Measurements from ENCODE around the gene AKIRIN1. TPM values are rescaled to one million over a fixed set of nuclear protein-coding genes. Genes with fewer than 3 reads are reported as not detected.
"Not testable (repeated sequence)": the region's sequence is repeated elsewhere in the genome, so short reads cannot be mapped to it uniquely, and the experiment has no call there.

Gene AKIRIN1
- polyA plus RNA-seq, 1 of the 3 experiments (the other 2 are of a cell fraction): 37.0 TPM

- WGBS (ENCODE audit: low lambda C conversion rate): 100% methylated on average over 3 of the region's 4 CpGs
- no peaks in the 10 kb centered on the region for H3K9me2 ChIP-seq
- no peak for DNase-seq
- ChIA-PET CTCF (no interaction called here), POLR2A (no interaction called here)
- H3K4me2 ChIP-seq: no peak overlapping the region
- H3K9ac ChIP-seq: no peak overlapping the region
- no peak overlapping the region for H2AFZ ChIP-seq (ENCODE audit: low read depth)
- 0 out of 4 replicates have a peak, but pooled peaks cover 0 to 11% of the 10 kb centered on the region in 2 experiments for H3K4me1 ChIP-seq (ENCODE audit: control insufficient read depth in 1 of 2, insufficient read depth in 2 of 2, low read depth in 1 of 2, low read length in 1 of 2)
- peaks cover 16% of the 10 kb centered on the region for H3F3A ChIP-seq (replicated peaks; ENCODE audit: insufficient read depth)
- H4K20me1 ChIP-seq (ENCODE audit: insufficient read depth): no peaks in the 10 kb centered on the region
- no peaks in the 10 kb centered on the region for H3K36me3 ChIP-seq (replicated peaks in 1 of 2; ENCODE audit: control insufficient read depth in 1 of 2, insufficient read depth in 2 of 2, low read length in 1 of 2)
- H3K27ac ChIP-seq (ENCODE audit: low read depth in 2 of 2, low read length in 1 of 2): no peak overlapping the region
- H3K79me2 ChIP-seq (ENCODE audit: insufficient read depth): no peaks in the 10 kb centered on the region
- no peaks in the 10 kb centered on the region for H3K27me3 ChIP-seq (ENCODE audit: insufficient read depth)
- H3K9me3 ChIP-seq: no peaks in the 10 kb centered on the region
- TF ChIP-seq ELF1 (IDR thresholded peaks at IDR 0.05) (no peak), FOXJ3 (CRISPR knock-in tag; IDR thresholded peaks at IDR 0.05) (no peak), GABPA (IDR thresholded peaks at IDR 0.05; ENCODE audit: low read depth) (no peak), GATA2 (CRISPR knock-in tag; IDR thresholded peaks at IDR 0.05) (no peak)
- H3K4me3 ChIP-seq (ENCODE audit: low read depth in 2 of 2, low read length in 1 of 2): no peak overlapping the region
Observed at GRCh38 chr1:39050001-39050400, 58.9 kb downstream of the AKIRIN1 start.

GRCh38 chr1:39051193-39051850, 60.2 kb downstream of the AKIRIN1 start:
- 0 out of 4 replicates have a peak, but pooled peaks cover 0 to 11% of the 10 kb centered on the region in 2 experiments for H3K4me1 ChIP-seq (ENCODE audit: control insufficient read depth in 1 of 2, insufficient read depth in 2 of 2, low read depth in 1 of 2, low read length in 1 of 2)
- not testable (repeated sequence) for H3K9ac ChIP-seq; H3K9me2 ChIP-seq; H3K4me3 ChIP-seq (ENCODE audit: low read depth in 2 of 2, low read length in 1 of 2); H3K4me2 ChIP-seq; H4K20me1 ChIP-seq (ENCODE audit: insufficient read depth); DNase-seq; H3K36me3 ChIP-seq (replicated peaks in 1 of 2; ENCODE audit: control insufficient read depth in 1 of 2, insufficient read depth in 2 of 2, low read length in 1 of 2); H3K9me3 ChIP-seq; H3K79me2 ChIP-seq (ENCODE audit: insufficient read depth); H3K27ac ChIP-seq (ENCODE audit: low read depth in 2 of 2, low read length in 1 of 2); H3K27me3 ChIP-seq (ENCODE audit: insufficient read depth); H2AFZ ChIP-seq (ENCODE audit: low read depth)
- ChIA-PET CTCF (interaction anchor here (1.4 kb wide), 1 partner anchor 47 kb away, joined by 3 read pairs; no protein-coding TSS in a partner anchor), POLR2A (interaction anchor here (0.7 kb wide), 1 partner anchor 43 kb away, joined by 4 read pairs; no protein-coding TSS in a partner anchor)
- 90% methylated on average over 11 of the region's 11 CpGs for WGBS (ENCODE audit: low lambda C conversion rate)
- H3F3A ChIP-seq (replicated peaks; ENCODE audit: insufficient read depth): peaks cover 16% of the 10 kb centered on the region
- TF ChIP-seq, protein P1, sequence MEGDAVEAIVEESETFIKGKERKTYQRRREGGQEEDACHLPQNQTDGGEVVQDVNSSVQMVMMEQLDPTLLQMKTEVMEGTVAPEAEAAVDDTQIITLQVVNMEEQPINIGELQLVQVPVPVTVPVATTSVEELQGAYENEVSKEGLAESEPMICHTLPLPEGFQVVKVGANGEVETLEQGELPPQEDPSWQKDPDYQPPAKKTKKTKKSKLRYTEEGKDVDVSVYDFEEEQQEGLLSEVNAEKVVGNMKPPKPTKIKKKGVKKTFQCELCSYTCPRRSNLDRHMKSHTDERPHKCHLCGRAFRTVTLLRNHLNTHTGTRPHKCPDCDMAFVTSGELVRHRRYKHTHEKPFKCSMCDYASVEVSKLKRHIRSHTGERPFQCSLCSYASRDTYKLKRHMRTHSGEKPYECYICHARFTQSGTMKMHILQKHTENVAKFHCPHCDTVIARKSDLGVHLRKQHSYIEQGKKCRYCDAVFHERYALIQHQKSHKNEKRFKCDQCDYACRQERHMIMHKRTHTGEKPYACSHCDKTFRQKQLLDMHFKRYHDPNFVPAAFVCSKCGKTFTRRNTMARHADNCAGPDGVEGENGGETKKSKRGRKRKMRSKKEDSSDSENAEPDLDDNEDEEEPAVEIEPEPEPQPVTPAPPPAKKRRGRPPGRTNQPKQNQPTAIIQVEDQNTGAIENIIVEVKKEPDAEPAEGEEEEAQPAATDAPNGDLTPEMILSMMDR (IDR thresholded peaks at IDR 0.05): peak; percentile 29; the same call in 1 of the 2 replicates

- no peaks in the 10 kb centered on the region for H3K9me3 ChIP-seq
- no peaks in the 10 kb centered on the region for H3K36me3 ChIP-seq (replicated peaks in 1 of 2; ENCODE audit: control insufficient read depth in 1 of 2, insufficient read depth in 2 of 2, low read length in 1 of 2)
- H3F3A ChIP-seq (replicated peaks; ENCODE audit: insufficient read depth): peaks cover 12% of the 10 kb centered on the region
- no peaks in the 10 kb centered on the region for H3K9me2 ChIP-seq
- no peaks in the 10 kb centered on the region for H4K20me1 ChIP-seq (ENCODE audit: insufficient read depth)
- 94% methylated on average over 4 of the region's 4 CpGs for WGBS (ENCODE audit: low lambda C conversion rate)
- H3K9ac ChIP-seq: no peak overlapping the region
- H3K27me3 ChIP-seq (ENCODE audit: insufficient read depth): no peaks in the 10 kb centered on the region
- TF ChIP-seq RCOR1 (IDR thresholded peaks at IDR 0.05; ENCODE audit: low read length) (no peak), NRF1 (IDR thresholded peaks at IDR 0.05; ENCODE audit: low read depth, low read length) (no peak), TCF12 (IDR thresholded peaks at IDR 0.05) (no peak), NFIC (IDR thresholded peaks at IDR 0.05; ENCODE audit: borderline replicate concordance) (no peak), ELF1 (IDR thresholded peaks at IDR 0.05) (no peak), FOXM1 (IDR thresholded peaks at IDR 0.05; ENCODE audit: low read depth) (no peak), GABPA (IDR thresholded peaks at IDR 0.05; ENCODE audit: low read depth) (no peak), RXRA (IDR thresholded peaks at IDR 0.05; ENCODE audit: borderline replicate concordance, low read depth) (no peak), POLR2AphosphoS5 (IDR thresholded peaks at IDR 0.05; ENCODE audit: low read depth, low read length) (no peak), GATA2 (CRISPR knock-in tag; IDR thresholded peaks at IDR 0.05) (no peak)
- TF ChIP-seq, protein P2, sequence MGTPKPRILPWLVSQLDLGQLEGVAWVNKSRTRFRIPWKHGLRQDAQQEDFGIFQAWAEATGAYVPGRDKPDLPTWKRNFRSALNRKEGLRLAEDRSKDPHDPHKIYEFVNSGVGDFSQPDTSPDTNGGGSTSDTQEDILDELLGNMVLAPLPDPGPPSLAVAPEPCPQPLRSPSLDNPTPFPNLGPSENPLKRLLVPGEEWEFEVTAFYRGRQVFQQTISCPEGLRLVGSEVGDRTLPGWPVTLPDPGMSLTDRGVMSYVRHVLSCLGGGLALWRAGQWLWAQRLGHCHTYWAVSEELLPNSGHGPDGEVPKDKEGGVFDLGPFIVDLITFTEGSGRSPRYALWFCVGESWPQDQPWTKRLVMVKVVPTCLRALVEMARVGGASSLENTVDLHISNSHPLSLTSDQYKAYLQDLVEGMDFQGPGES (IDR thresholded peaks at IDR 0.05; ENCODE audit: low read depth, low read length): no peak
- TF ChIP-seq, protein P3, sequence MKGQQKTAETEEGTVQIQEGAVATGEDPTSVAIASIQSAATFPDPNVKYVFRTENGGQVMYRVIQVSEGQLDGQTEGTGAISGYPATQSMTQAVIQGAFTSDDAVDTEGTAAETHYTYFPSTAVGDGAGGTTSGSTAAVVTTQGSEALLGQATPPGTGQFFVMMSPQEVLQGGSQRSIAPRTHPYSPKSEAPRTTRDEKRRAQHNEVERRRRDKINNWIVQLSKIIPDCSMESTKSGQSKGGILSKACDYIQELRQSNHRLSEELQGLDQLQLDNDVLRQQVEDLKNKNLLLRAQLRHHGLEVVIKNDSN (IDR thresholded peaks at IDR 0.05; ENCODE audit: borderline replicate concordance, low read depth): no peak
- H3K4me1 ChIP-seq (ENCODE audit: control insufficient read depth in 1 of 2, insufficient read depth in 2 of 2, low read depth in 1 of 2, low read length in 1 of 2): 0 out of 4 replicates have a peak, but pooled peaks cover 0 to 9% of the 10 kb centered on the region in 2 experiments
- H3K27ac ChIP-seq (ENCODE audit: low read depth in 2 of 2, low read length in 1 of 2): no peak overlapping the region
- ChIA-PET POLR2A (no interaction called here), CTCF (interaction anchor here (1.4 kb wide), 1 partner anchor 47 kb away, joined by 3 read pairs; no protein-coding TSS in a partner anchor)
- H3K4me2 ChIP-seq: no peak overlapping the region
- DNase-seq: no peak
- no peak overlapping the region for H3K4me3 ChIP-seq (ENCODE audit: low read depth in 2 of 2, low read length in 1 of 2)
- H3K79me2 ChIP-seq (ENCODE audit: insufficient read depth): no peaks in the 10 kb centered on the region
- no peak overlapping the region for H2AFZ ChIP-seq (ENCODE audit: low read depth)
Observed at GRCh38 chr1:39051956-39052355, 60.9 kb downstream of the AKIRIN1 start.
